Neural cell (in vitro differentiated cells): ENCODE measurements around the gene FRK.
"Not testable (repeated sequence)": the region's sequence is repeated elsewhere in the genome, so short reads cannot be mapped to it uniquely, and the experiment has no call there.

Experiments
- EP300 ChIP-seq: fragments of 450-650 bp; conservative IDR thresholded peaks from 2 replicates; pipeline ENCODE4 v1.6.1; 2014; ENCODE audit warnings: antibody characterized with exemption, mild to moderate bottlenecking, moderate library complexity; ENCODE audit not compliant: poor library complexity, severe bottlenecking
- EZH2 ChIP-seq: fragments of 200-600, 300-800 bp; shearing (Covaris generic), sonication (generic); IDR thresholded peaks from 2 replicates; pipeline ENCODE4 v1.6.1; 2014; ENCODE audit warnings: antibody characterized with exemption, low read length, borderline replicate concordance, mild to moderate bottlenecking; ENCODE audit not compliant: insufficient read depth, poor library complexity, severe bottlenecking
- MXI1 ChIP-seq: fragments of 450-650 bp; conservative IDR thresholded peaks from 2 replicates; pipeline ENCODE4 v1.6.1; 2014; ENCODE audit warnings: antibody characterized with exemption, mild to moderate bottlenecking; ENCODE audit not compliant: poor library complexity, severe bottlenecking
- RAD21 ChIP-seq: fragments of 450-650 bp; conservative IDR thresholded peaks from 2 replicates; pipeline ENCODE4 v1.6.1; 2014; ENCODE audit warnings: antibody characterized with exemption, mild to moderate bottlenecking, moderate library complexity
- SMC3 ChIP-seq: fragments of 450-650 bp; conservative IDR thresholded peaks from 2 replicates; pipeline ENCODE4 v1.6.1; 2014; ENCODE audit warnings: antibody characterized with exemption, mild to moderate bottlenecking, moderate library complexity; ENCODE audit not compliant: poor library complexity
- TAF1 ChIP-seq: IDR thresholded peaks from 2 replicates; pipeline ENCODE4 v1.6.1; 2012; ENCODE audit warnings: low read depth
- TF ChIP-seq, protein P1 (sequence below): fragments of 450-650 bp; IDR thresholded peaks from 2 replicates; pipeline ENCODE4 v1.5.1; 2014; ENCODE audit warnings: antibody characterized with exemption, mild to moderate bottlenecking, moderate library complexity; ENCODE audit not compliant: poor library complexity, severe bottlenecking
- TF ChIP-seq, protein P2 (sequence below): IDR thresholded peaks from 2 replicates; pipeline ENCODE4 v1.6.1; 2012; ENCODE audit warnings: borderline replicate concordance

DNA sequence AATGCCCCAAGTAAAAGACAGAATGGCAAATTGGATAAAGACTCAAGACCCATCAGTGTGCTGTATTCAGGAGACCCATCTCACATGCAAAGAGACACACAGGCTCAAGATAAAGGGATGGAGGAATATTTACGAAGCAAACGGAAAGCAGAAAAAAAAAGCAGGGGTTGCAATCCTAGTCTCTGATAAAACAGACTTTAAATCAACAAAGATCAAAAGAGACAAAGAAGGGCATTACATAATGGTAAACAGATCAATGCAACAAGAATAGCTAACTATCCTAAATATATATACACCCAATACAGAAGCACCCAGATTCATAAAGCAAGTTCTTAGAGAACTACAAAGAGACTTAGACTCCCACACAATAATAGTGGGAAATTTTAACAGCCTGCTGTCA, 123.2 kb downstream of the FRK start:
- not testable (repeated sequence) for TF ChIP-seq SMC3, EZH2, MXI1, EP300, RAD21, TAF1
- TF ChIP-seq, protein P1, sequence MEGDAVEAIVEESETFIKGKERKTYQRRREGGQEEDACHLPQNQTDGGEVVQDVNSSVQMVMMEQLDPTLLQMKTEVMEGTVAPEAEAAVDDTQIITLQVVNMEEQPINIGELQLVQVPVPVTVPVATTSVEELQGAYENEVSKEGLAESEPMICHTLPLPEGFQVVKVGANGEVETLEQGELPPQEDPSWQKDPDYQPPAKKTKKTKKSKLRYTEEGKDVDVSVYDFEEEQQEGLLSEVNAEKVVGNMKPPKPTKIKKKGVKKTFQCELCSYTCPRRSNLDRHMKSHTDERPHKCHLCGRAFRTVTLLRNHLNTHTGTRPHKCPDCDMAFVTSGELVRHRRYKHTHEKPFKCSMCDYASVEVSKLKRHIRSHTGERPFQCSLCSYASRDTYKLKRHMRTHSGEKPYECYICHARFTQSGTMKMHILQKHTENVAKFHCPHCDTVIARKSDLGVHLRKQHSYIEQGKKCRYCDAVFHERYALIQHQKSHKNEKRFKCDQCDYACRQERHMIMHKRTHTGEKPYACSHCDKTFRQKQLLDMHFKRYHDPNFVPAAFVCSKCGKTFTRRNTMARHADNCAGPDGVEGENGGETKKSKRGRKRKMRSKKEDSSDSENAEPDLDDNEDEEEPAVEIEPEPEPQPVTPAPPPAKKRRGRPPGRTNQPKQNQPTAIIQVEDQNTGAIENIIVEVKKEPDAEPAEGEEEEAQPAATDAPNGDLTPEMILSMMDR = not testable (repeated sequence)
- TF ChIP-seq, protein P2, sequence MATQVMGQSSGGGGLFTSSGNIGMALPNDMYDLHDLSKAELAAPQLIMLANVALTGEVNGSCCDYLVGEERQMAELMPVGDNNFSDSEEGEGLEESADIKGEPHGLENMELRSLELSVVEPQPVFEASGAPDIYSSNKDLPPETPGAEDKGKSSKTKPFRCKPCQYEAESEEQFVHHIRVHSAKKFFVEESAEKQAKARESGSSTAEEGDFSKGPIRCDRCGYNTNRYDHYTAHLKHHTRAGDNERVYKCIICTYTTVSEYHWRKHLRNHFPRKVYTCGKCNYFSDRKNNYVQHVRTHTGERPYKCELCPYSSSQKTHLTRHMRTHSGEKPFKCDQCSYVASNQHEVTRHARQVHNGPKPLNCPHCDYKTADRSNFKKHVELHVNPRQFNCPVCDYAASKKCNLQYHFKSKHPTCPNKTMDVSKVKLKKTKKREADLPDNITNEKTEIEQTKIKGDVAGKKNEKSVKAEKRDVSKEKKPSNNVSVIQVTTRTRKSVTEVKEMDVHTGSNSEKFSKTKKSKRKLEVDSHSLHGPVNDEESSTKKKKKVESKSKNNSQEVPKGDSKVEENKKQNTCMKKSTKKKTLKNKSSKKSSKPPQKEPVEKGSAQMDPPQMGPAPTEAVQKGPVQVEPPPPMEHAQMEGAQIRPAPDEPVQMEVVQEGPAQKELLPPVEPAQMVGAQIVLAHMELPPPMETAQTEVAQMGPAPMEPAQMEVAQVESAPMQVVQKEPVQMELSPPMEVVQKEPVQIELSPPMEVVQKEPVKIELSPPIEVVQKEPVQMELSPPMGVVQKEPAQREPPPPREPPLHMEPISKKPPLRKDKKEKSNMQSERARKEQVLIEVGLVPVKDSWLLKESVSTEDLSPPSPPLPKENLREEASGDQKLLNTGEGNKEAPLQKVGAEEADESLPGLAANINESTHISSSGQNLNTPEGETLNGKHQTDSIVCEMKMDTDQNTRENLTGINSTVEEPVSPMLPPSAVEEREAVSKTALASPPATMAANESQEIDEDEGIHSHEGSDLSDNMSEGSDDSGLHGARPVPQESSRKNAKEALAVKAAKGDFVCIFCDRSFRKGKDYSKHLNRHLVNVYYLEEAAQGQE = not testable (repeated sequence)
